ENCODE results near the gene FAM81B. TPM values are rescaled to one million over a fixed set of nuclear protein-coding genes. Genes with fewer than 3 reads are reported as not detected.

FAM81B gene
- total RNA-seq, 1 experiment from 2014 or later, result not detected

DNA sequence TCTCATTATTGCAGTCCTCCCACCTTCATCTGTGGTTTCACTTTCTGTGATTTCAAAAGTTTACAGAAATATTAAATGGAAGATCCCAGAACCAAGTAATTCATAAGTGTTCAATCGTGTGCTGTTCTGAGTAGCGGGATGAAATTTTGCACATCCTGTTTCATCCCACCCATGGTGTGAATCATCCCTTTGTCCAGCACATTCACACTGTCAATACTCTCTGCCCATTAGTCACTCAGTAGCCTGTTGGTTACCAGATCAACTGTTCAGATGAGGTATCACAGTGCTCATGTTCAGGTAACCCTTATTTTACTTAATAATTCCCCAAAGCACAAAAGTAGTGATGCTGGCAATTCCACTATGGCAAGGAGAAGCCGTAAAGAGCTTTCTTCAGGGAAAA, 26.8 kb downstream of the FAM81B start:
- no peak overlapping the region for H3K4me3 Mint-ChIP-seq (ENCODE audit: unreplicated experiment)
- Histone ChIP-seq H3K36me3 (ENCODE audit: control insufficient read depth, insufficient read depth, low read length) (no peaks in the 10 kb centered on the region), H3K4me3 (ENCODE audit: low read depth, low read length) (no peak overlapping the region), H3K9me3 (no peaks in the 10 kb centered on the region), H3K27me3 (replicated peaks; ENCODE audit: control insufficient read depth, insufficient read depth, low read length) (no peaks in the 10 kb centered on the region), H3K4me1 (no peaks in the 10 kb centered on the region; the same call in 1 of the 2 replicates)
- peaks cover 16% of the 10 kb centered on the region for H3K27me3 Mint-ChIP-seq (ENCODE audit: insufficient read depth, unreplicated experiment)
- DNase-seq, result no peak
- H3K4me1 Mint-ChIP-seq (ENCODE audit: low read depth, unreplicated experiment), result no peaks in the 10 kb centered on the region
- no TSS peak for BruUV-seq (replicated peaks)
- TF ChIP-seq, protein P1, sequence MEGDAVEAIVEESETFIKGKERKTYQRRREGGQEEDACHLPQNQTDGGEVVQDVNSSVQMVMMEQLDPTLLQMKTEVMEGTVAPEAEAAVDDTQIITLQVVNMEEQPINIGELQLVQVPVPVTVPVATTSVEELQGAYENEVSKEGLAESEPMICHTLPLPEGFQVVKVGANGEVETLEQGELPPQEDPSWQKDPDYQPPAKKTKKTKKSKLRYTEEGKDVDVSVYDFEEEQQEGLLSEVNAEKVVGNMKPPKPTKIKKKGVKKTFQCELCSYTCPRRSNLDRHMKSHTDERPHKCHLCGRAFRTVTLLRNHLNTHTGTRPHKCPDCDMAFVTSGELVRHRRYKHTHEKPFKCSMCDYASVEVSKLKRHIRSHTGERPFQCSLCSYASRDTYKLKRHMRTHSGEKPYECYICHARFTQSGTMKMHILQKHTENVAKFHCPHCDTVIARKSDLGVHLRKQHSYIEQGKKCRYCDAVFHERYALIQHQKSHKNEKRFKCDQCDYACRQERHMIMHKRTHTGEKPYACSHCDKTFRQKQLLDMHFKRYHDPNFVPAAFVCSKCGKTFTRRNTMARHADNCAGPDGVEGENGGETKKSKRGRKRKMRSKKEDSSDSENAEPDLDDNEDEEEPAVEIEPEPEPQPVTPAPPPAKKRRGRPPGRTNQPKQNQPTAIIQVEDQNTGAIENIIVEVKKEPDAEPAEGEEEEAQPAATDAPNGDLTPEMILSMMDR (IDR thresholded peaks at IDR 0.05; ENCODE audit: insufficient read depth in 1 of 2, low read depth in 1 of 2, low read length in 1 of 2, severe bottlenecking in 1 of 2, unreplicated experiment in 1 of 2), result no peak
- H3K27ac Mint-ChIP-seq (ENCODE audit: unreplicated experiment), result no peak overlapping the region
- ChIA-PET CTCF (no interaction called here), POLR2A (no interaction called here)
- intact Hi-C loops (cut with micrococcal nuclease; ENCODE audit: unreplicated experiment), result no loop called here
- H3K36me3 Mint-ChIP-seq (ENCODE audit: insufficient read depth, unreplicated experiment), result no peaks in the 10 kb centered on the region
- no peaks in the 10 kb centered on the region for H3K9me3 Mint-ChIP-seq (ENCODE audit: unreplicated experiment)

GRCh38 chr5:95422838-95423237, 31.7 kb downstream of the FAM81B start:
- Histone ChIP-seq H3K4me3 (ENCODE audit: low read depth, low read length) (no peak overlapping the region), H3K4me1 (no peaks in the 10 kb centered on the region), H3K27me3 (replicated peaks; ENCODE audit: control insufficient read depth, insufficient read depth, low read length) (no peaks in the 10 kb centered on the region), H3K36me3 (ENCODE audit: control insufficient read depth, insufficient read depth, low read length) (no peaks in the 10 kb centered on the region), H3K9me3 (no peaks in the 10 kb centered on the region)
- Mint-ChIP-seq H3K27me3 (ENCODE audit: insufficient read depth, unreplicated experiment) (peaks cover 16% of the 10 kb centered on the region), H3K36me3 (ENCODE audit: insufficient read depth, unreplicated experiment) (no peaks in the 10 kb centered on the region), H3K4me1 (ENCODE audit: low read depth, unreplicated experiment) (no peaks in the 10 kb centered on the region), H3K27ac (ENCODE audit: unreplicated experiment) (no peak overlapping the region), H3K4me3 (ENCODE audit: unreplicated experiment) (no peak overlapping the region), H3K9me3 (ENCODE audit: unreplicated experiment) (no peaks in the 10 kb centered on the region)
- CTCF ChIA-PET, result no interaction called here
- POLR2A ChIA-PET, result no interaction called here
- intact Hi-C loops (cut with micrococcal nuclease; ENCODE audit: unreplicated experiment), result no loop called here
- TF ChIP-seq, protein P1 (IDR thresholded peaks at IDR 0.05; ENCODE audit: insufficient read depth in 1 of 2, low read depth in 1 of 2, low read length in 1 of 2, severe bottlenecking in 1 of 2, unreplicated experiment in 1 of 2), result no peak
- BruUV-seq (replicated peaks), result no TSS peak
- DNase-seq, result no peak

DNA sequence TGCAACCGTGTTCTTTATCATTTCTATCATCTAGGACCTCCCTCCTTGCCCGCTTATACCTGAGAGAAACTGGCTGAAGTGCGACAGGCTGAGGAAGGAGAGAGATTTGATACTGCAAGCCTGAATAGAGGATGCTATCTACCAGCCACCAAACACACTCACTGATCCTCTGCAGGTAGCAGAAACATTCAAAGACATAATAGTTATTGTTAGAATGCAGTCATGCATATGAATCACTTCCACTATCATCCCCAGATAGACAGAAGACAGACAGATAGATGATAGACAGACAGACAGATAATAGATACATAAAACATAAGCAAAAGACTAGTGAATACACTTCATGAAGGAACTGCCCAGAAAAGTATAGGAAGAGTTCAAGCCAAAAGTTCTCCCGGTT, 32.9 kb downstream of the FAM81B start:
- peaks cover 16% of the 10 kb centered on the region for H3K27me3 Mint-ChIP-seq (ENCODE audit: insufficient read depth, unreplicated experiment)
- ChIA-PET CTCF (no interaction called here), POLR2A (no interaction called here)
- no peaks in the 10 kb centered on the region for H3K36me3 Mint-ChIP-seq (ENCODE audit: insufficient read depth, unreplicated experiment)
- TF ChIP-seq, protein P1 (IDR thresholded peaks at IDR 0.05; ENCODE audit: insufficient read depth in 1 of 2, low read depth in 1 of 2, low read length in 1 of 2, severe bottlenecking in 1 of 2, unreplicated experiment in 1 of 2), result no peak
- DNase-seq, result no peak
- intact Hi-C loops (cut with micrococcal nuclease; ENCODE audit: unreplicated experiment), result no loop called here
- no peaks in the 10 kb centered on the region for H3K9me3 Mint-ChIP-seq (ENCODE audit: unreplicated experiment)
- H3K4me3 Mint-ChIP-seq (ENCODE audit: unreplicated experiment), result no peak overlapping the region
- H3K36me3 ChIP-seq (ENCODE audit: control insufficient read depth, insufficient read depth, low read length), result no peaks in the 10 kb centered on the region
- no peaks in the 10 kb centered on the region for H3K4me1 Mint-ChIP-seq (ENCODE audit: low read depth, unreplicated experiment)
- H3K9me3 ChIP-seq, result no peaks in the 10 kb centered on the region
- H3K27ac Mint-ChIP-seq (ENCODE audit: unreplicated experiment), result no peak overlapping the region
- H3K27me3 ChIP-seq (replicated peaks; ENCODE audit: control insufficient read depth, insufficient read depth, low read length), result no peaks in the 10 kb centered on the region
- H3K4me3 ChIP-seq (ENCODE audit: low read depth, low read length), result no peak overlapping the region
- no TSS peak for BruUV-seq (replicated peaks)
- no peaks in the 10 kb centered on the region for H3K4me1 ChIP-seq
